Midbrain (tissue), 1 donor: ENCODE measurements around the gene ADGRD1.
"Not testable (repeated sequence)": the region's sequence is repeated elsewhere in the genome, so short reads cannot be mapped to it uniquely, and the experiment has no call there.

Source experiments
- DNase-seq: peaks from one replicate; lab custom pipeline; 2025; lab: John Stamatoyannopoulos, UW

ADGRD1 gene

GRCh38 chr12:131055596-131056233, 102.0 kb downstream of the ADGRD1 start:
- DNase-seq: no peak

- no peak for DNase-seq
Observed at GRCh38 chr12:131056626-131057025, 102.9 kb downstream of the ADGRD1 start.

GRCh38 chr12:131057211-131057721, 103.6 kb downstream of the ADGRD1 start:
- DNase-seq: peak; percentile 21

GRCh38 chr12:131057722-131058515, 104.2 kb downstream of the ADGRD1 start:
- no peak for DNase-seq

GRCh38 chr12:131058700-131059099, 105.0 kb downstream of the ADGRD1 start:
- DNase-seq: no peak

GRCh38 chr12:131060011-131060703, 106.5 kb downstream of the ADGRD1 start:
- DNase-seq: no peak

- DNase-seq: no peak
Observed at GRCh38 chr12:131061041-131061806, 107.5 kb downstream of the ADGRD1 start.

- no peak for DNase-seq
Observed at GRCh38 chr12:131063413-131063812, 109.7 kb downstream of the ADGRD1 start.

GRCh38 chr12:131063960-131064359, 110.3 kb downstream of the ADGRD1 start:
- DNase-seq: no peak

- no peak for DNase-seq
Observed at GRCh38 chr12:131065279-131065678, 111.6 kb downstream of the ADGRD1 start.

- no peak for DNase-seq
Observed at GRCh38 chr12:131065801-131066200, 112.1 kb downstream of the ADGRD1 start.

- no peak for DNase-seq
Observed at GRCh38 chr12:131066207-131066885, 112.6 kb downstream of the ADGRD1 start.

GRCh38 chr12:131066886-131067490, 113.3 kb downstream of the ADGRD1 start:
- no peak for DNase-seq

- DNase-seq: no peak
Observed at GRCh38 chr12:131067981-131068851, 114.5 kb downstream of the ADGRD1 start.

GRCh38 chr12:131068926-131069720, 115.4 kb downstream of the ADGRD1 start:
- not testable (repeated sequence) for DNase-seq

GRCh38 chr12:131070136-131070535, 116.4 kb downstream of the ADGRD1 start:
- DNase-seq: not testable (repeated sequence)

GRCh38 chr12:131070668-131071067, 117.0 kb downstream of the ADGRD1 start:
- DNase-seq: not testable (repeated sequence)

GRCh38 chr12:131071234-131071820, 117.6 kb downstream of the ADGRD1 start:
- not testable (repeated sequence) for DNase-seq

- DNase-seq: not testable (repeated sequence)
Observed at GRCh38 chr12:131071950-131072349, 118.2 kb downstream of the ADGRD1 start.
